Esophagus squamous epithelium (tissue), 4 donors: ENCODE results near the gene COPZ1.
"Not testable (repeated sequence)": the region's sequence is repeated elsewhere in the genome, so short reads cannot be mapped to it uniquely, and the experiment has no call there.

Experiments used
- CTCF ChIP-seq, 6 experiments: fragments of 450-650 bp in 4 of 6; fragments of 200-600 bp in 2 of 6; sonication (generic) in 2 of 6; IDR thresholded peaks; one replicate each; pipeline ENCODE4 v1.5.1; 2016 to 2019; ENCODE audit warnings: antibody characterized with exemption in 6 of 6, mild to moderate bottlenecking in 4 of 6, moderate library complexity in 4 of 6
- POLR2A ChIP-seq, 4 donors: fragments of 450-650 bp; IDR thresholded peaks; one replicate each; pipeline ENCODE4 v1.6.1; 2017; ENCODE audit warnings: antibody characterized with exemption in 4 of 4, mild to moderate bottlenecking in 4 of 4, moderate library complexity in 3 of 4

GRCh38 chr12:54284070-54284780 lies 40.7 kb upstream of the COPZ1 start:
- not testable (repeated sequence) for TF ChIP-seq CTCF, POLR2A (IDR thresholded peaks at IDR 0.05)
